ENCODE measurements around the gene SERPINB5.
A peak's percentile ranks its signal among the peaks of the same experiment; 100 is the strongest.

SERPINB5 gene

DNA sequence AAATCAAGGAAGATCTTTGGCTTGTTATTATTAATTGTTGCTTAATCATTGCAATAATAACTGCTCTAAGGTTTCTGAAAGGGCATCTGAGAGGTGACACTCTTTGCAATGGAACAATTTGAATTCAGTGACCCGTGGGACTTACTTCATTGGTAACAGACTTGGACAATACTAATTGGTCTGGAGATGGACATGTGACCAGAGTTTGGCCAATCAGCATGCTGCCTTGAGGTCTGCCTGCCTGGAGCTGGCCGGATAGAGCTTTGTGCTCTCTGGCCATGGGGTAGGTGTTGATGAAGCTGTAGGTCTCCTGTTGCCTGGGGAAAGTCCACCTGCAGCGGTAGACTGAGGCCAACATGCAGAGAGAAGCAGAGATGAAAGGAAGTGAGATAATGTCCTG, 30.5 kb upstream of the SERPINB5 start:
- no peak overlapping the region for H4K8ac ChIP-seq (ENCODE audit: low read length)
- H3K4ac ChIP-seq (ENCODE audit: low read depth in 1 of 2, low read length in 2 of 2) = no peak overlapping the region
- no peaks in the 10 kb centered on the region for H3K4me1 ChIP-seq (ENCODE audit: control insufficient read depth, insufficient read depth, low read depth, low read length)
- H3K9ac ChIP-seq (ENCODE audit: low read length) = no peak overlapping the region
- H2BK120ac ChIP-seq (ENCODE audit: low read depth, low read length) = no peak overlapping the region
- H3K27me3 ChIP-seq (ENCODE audit: control insufficient read depth in 1 of 2, insufficient read depth in 1 of 2, low read length in 2 of 2) = no peaks in the 10 kb centered on the region
- no peak overlapping the region for H2AK5ac ChIP-seq (ENCODE audit: low read length, severe bottlenecking)
- no peak overlapping the region for H3K27ac ChIP-seq (ENCODE audit: low read length, poor library complexity, severe bottlenecking)
- H3K9me3 ChIP-seq (ENCODE audit: control insufficient read depth, low read length) = no peaks in the 10 kb centered on the region
- no peak overlapping the region for H2BK15ac ChIP-seq (ENCODE audit: low read depth, poor library complexity, severe bottlenecking)
- no peak overlapping the region for H2BK12ac ChIP-seq (ENCODE audit: low read length in 2 of 2)
- no peak overlapping the region for H3K18ac ChIP-seq (ENCODE audit: low read depth in 1 of 2, low read length in 2 of 2)
- DNase-seq = no peak
- no peak overlapping the region for H3K4me3 ChIP-seq (ENCODE audit: insufficient read depth in 1 of 2, low read depth in 1 of 2, low read length in 2 of 2)
- H4K91ac ChIP-seq (ENCODE audit: low read length) = no peak overlapping the region
- WGBS = 90% methylated on average over 3 of the region's 3 CpGs
- H3K14ac ChIP-seq (ENCODE audit: low read length in 2 of 2) = no peak overlapping the region
- H3K4me2 ChIP-seq (ENCODE audit: low read length, poor library complexity, severe bottlenecking) = no peak overlapping the region
- no peak overlapping the region for H2BK5ac ChIP-seq (ENCODE audit: low read depth, low read length, poor library complexity, severe bottlenecking)
- H3K23ac ChIP-seq (ENCODE audit: low read length in 2 of 2) = no peak overlapping the region
- H3K79me1 ChIP-seq (replicated peaks; ENCODE audit: low read length, poor library complexity, severe bottlenecking) = no peaks in the 10 kb centered on the region
- no peak overlapping the region for H2AFZ ChIP-seq (ENCODE audit: low read depth, low read length)
- no peaks in the 10 kb centered on the region for H3K36me3 ChIP-seq (ENCODE audit: control insufficient read depth in 1 of 2, insufficient read depth in 2 of 2, low read depth in 1 of 2, low read length in 2 of 2)

DNA sequence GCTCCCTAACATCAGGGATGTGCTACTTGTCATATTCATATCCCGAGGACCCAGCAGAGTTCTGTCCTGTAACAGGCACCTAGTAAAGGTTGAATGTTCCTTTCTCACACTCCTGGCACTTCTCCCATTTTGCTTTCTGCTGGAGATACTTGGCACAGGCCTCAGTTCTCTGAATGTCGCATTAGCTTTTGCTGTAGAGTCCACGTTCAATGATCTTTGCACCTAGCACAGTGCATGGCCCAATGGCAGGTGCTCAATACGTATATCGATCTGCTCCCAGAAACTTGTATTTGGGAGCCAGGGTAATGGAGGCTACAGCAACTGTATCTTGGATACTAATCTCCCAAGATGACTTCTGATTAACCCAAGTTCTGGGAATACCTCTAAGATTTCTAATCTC, 29.7 kb upstream of the SERPINB5 start:
- Histone ChIP-seq H2BK120ac (ENCODE audit: low read depth, low read length) (no peak overlapping the region), H4K8ac (ENCODE audit: low read length) (no peak overlapping the region), H2BK15ac (ENCODE audit: low read depth, poor library complexity, severe bottlenecking) (no peak overlapping the region), H3K4me3 (ENCODE audit: insufficient read depth in 1 of 2, low read depth in 1 of 2, low read length in 2 of 2) (no peak overlapping the region), H3K4ac (ENCODE audit: low read depth in 1 of 2, low read length in 2 of 2) (no peak overlapping the region), H3K14ac (ENCODE audit: low read length in 2 of 2) (no peak overlapping the region), H3K23ac (ENCODE audit: low read length in 2 of 2) (no peak overlapping the region), H2BK5ac (ENCODE audit: low read depth, low read length, poor library complexity, severe bottlenecking) (no peak overlapping the region), H4K91ac (ENCODE audit: low read length) (no peak overlapping the region), H3K36me3 (ENCODE audit: control insufficient read depth in 1 of 2, insufficient read depth in 2 of 2, low read depth in 1 of 2, low read length in 2 of 2) (no peaks in the 10 kb centered on the region), H3K4me2 (ENCODE audit: low read length, poor library complexity, severe bottlenecking) (no peak overlapping the region), H3K27ac (ENCODE audit: low read length, poor library complexity, severe bottlenecking) (no peak overlapping the region), H3K79me1 (replicated peaks; ENCODE audit: low read length, poor library complexity, severe bottlenecking) (no peaks in the 10 kb centered on the region), H3K9me3 (ENCODE audit: control insufficient read depth, low read length) (no peaks in the 10 kb centered on the region), H2AFZ (ENCODE audit: low read depth, low read length) (no peak overlapping the region), H3K4me1 (ENCODE audit: control insufficient read depth, insufficient read depth, low read depth, low read length) (no peaks in the 10 kb centered on the region), H3K27me3 (ENCODE audit: control insufficient read depth in 1 of 2, insufficient read depth in 1 of 2, low read length in 2 of 2) (no peaks in the 10 kb centered on the region), H3K18ac (ENCODE audit: low read depth in 1 of 2, low read length in 2 of 2) (no peak overlapping the region), H3K9ac (ENCODE audit: low read length) (no peak overlapping the region), H2AK5ac (ENCODE audit: low read length, severe bottlenecking) (no peak overlapping the region), H2BK12ac (ENCODE audit: low read length in 2 of 2) (no peak overlapping the region)
- DNase-seq = no peak
- 89% methylated on average over 5 of the region's 5 CpGs for WGBS

DNA sequence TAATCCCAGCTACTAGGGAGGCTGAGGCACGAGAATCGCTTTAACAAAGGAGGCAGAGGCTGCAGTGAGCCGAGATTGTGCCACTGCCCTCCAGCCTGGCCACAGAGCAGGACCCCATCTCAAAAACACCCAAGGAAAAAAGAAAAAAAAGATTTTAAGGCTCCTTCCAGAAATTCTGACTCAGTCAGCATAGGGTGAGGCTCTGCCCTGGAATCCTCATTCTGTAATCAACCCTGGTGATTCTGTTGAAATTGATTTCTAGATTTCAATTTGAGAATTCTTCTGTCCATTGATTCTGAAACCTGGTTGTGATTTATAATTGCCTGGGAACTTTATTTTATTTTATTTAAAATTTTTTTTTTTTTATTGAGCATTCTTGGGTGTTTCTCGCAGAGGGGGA, 27.3 kb upstream of the SERPINB5 start:
- Histone ChIP-seq H2BK5ac (ENCODE audit: low read depth, low read length, poor library complexity, severe bottlenecking) (no peak overlapping the region), H3K79me1 (replicated peaks; ENCODE audit: low read length, poor library complexity, severe bottlenecking) (no peaks in the 10 kb centered on the region), H2AFZ (ENCODE audit: low read depth, low read length) (no peak overlapping the region), H3K27me3 (ENCODE audit: control insufficient read depth in 1 of 2, insufficient read depth in 1 of 2, low read length in 2 of 2) (no peaks in the 10 kb centered on the region), H2AK5ac (ENCODE audit: low read length, severe bottlenecking) (no peak overlapping the region), H4K8ac (ENCODE audit: low read length) (no peak overlapping the region), H3K9ac (ENCODE audit: low read length) (no peak overlapping the region), H3K4me1 (ENCODE audit: control insufficient read depth, insufficient read depth, low read depth, low read length) (no peaks in the 10 kb centered on the region), H3K4me3 (ENCODE audit: insufficient read depth in 1 of 2, low read depth in 1 of 2, low read length in 2 of 2) (no peak overlapping the region), H3K27ac (ENCODE audit: low read length, poor library complexity, severe bottlenecking) (no peak overlapping the region), H3K36me3 (ENCODE audit: control insufficient read depth in 1 of 2, insufficient read depth in 2 of 2, low read depth in 1 of 2, low read length in 2 of 2) (no peaks in the 10 kb centered on the region), H2BK120ac (ENCODE audit: low read depth, low read length) (no peak overlapping the region), H3K23ac (ENCODE audit: low read length in 2 of 2) (no peak overlapping the region), H3K4me2 (ENCODE audit: low read length, poor library complexity, severe bottlenecking) (no peak overlapping the region), H3K18ac (ENCODE audit: low read depth in 1 of 2, low read length in 2 of 2) (no peak overlapping the region), H3K4ac (ENCODE audit: low read depth in 1 of 2, low read length in 2 of 2) (no peak overlapping the region), H4K91ac (ENCODE audit: low read length) (no peak overlapping the region), H3K14ac (ENCODE audit: low read length in 2 of 2) (no peak overlapping the region), H2BK15ac (ENCODE audit: low read depth, poor library complexity, severe bottlenecking) (no peak overlapping the region), H3K9me3 (ENCODE audit: control insufficient read depth, low read length) (no peaks in the 10 kb centered on the region), H2BK12ac (ENCODE audit: low read length in 2 of 2) (no peak overlapping the region)
- DNase-seq = no peak
- WGBS = 100% methylated on average over 3 of the region's 4 CpGs

DNA sequence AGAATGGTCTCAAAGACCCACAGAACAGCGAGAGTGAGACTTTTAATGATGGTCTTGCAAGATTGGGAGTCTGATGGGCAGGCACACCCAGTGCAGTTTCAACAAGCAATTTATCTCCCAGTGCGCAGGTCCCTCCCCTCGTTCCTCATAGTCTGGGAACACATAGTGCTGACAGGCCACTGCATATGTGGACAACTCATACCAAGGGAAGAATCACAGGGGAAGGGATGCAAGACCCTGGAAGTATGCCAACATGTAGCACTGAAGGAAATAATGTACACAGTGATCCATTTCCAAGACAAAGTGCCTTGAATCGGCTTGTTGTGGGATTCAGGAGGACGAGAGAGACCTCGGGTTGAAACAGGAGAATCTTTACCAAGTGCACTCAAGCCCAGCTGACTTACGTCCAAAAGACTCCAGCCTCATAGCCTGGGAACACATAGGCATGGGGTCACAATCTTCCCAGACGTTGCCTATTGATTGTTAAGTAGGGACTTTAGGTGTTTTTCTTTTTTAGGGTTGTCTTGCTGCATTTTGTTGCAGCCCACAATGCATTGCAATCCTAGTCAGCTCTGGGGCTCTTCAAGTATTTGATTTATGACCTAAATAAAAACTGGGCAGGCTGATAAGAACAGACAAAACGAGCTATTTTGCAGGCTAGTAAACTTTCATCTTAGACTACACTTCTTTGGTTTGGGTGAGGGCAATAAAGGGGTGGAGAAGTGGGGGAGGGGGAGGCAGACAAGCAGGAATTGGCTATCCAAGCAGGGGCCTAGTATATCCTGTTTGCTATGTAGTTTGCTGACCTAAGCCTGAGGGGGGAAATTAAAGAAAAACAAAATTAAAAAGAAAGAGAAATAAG, 24.7 kb upstream of the SERPINB5 start:
- H3K79me1 ChIP-seq (replicated peaks; ENCODE audit: low read length, poor library complexity, severe bottlenecking) = no peaks in the 10 kb centered on the region
- H3K4me1 ChIP-seq (ENCODE audit: control insufficient read depth, insufficient read depth, low read depth, low read length) = peaks cover 1% of the 10 kb centered on the region
- H2BK5ac ChIP-seq (ENCODE audit: low read depth, low read length, poor library complexity, severe bottlenecking) = no peak overlapping the region
- no peak overlapping the region for H3K27ac ChIP-seq (ENCODE audit: low read length, poor library complexity, severe bottlenecking)
- no peak overlapping the region for H2AK5ac ChIP-seq (ENCODE audit: low read length, severe bottlenecking)
- no peak overlapping the region for H2BK120ac ChIP-seq (ENCODE audit: low read depth, low read length)
- no peak overlapping the region for H3K4me3 ChIP-seq (ENCODE audit: insufficient read depth in 1 of 2, low read depth in 1 of 2, low read length in 2 of 2)
- H4K8ac ChIP-seq (ENCODE audit: low read length) = no peak overlapping the region
- peak overlapping the region in 1 of 2 experiments; percentile 28 for H3K18ac ChIP-seq (ENCODE audit: low read depth in 1 of 2, low read length in 2 of 2)
- no peaks in the 10 kb centered on the region for H3K36me3 ChIP-seq (ENCODE audit: control insufficient read depth in 1 of 2, insufficient read depth in 2 of 2, low read depth in 1 of 2, low read length in 2 of 2)
- H3K9me3 ChIP-seq (ENCODE audit: control insufficient read depth, low read length) = no peaks in the 10 kb centered on the region
- no peak overlapping the region for H3K14ac ChIP-seq (ENCODE audit: low read length in 2 of 2)
- H3K27me3 ChIP-seq (ENCODE audit: control insufficient read depth in 1 of 2, insufficient read depth in 1 of 2, low read length in 2 of 2) = no peaks in the 10 kb centered on the region
- no peak overlapping the region for H3K4ac ChIP-seq (ENCODE audit: low read depth in 1 of 2, low read length in 2 of 2)
- H2AFZ ChIP-seq (ENCODE audit: low read depth, low read length) = no peak overlapping the region
- peak; percentile 45 for DNase-seq
- H2BK15ac ChIP-seq (ENCODE audit: low read depth, poor library complexity, severe bottlenecking) = no peak overlapping the region
- 55% methylated on average over 9 of the region's 9 CpGs for WGBS
- H3K4me2 ChIP-seq (ENCODE audit: low read length, poor library complexity, severe bottlenecking) = no peak overlapping the region
- no peak overlapping the region for H4K91ac ChIP-seq (ENCODE audit: low read length)
- H3K23ac ChIP-seq (ENCODE audit: low read length in 2 of 2) = no peak overlapping the region
- no peak overlapping the region for H2BK12ac ChIP-seq (ENCODE audit: low read length in 2 of 2)
- H3K9ac ChIP-seq (ENCODE audit: low read length) = no peak overlapping the region
